ENCODE data around the gene SH3PXD2A.

- TF ChIP-seq CTCF (IDR thresholded peaks at IDR 0.05; ENCODE audit: borderline replicate concordance, extremely low read depth, low read length, poor library complexity, severe bottlenecking) (no peak), EZH2 (IDR thresholded peaks at IDR 0.05; ENCODE audit: borderline replicate concordance, low read depth, low read length, severe bottlenecking) (no peak)
Measured at GRCh38 chr10:103770139-103770538, 85.2 kb downstream of the SH3PXD2A start.

Measured in DND-41 (cell line).